H1 (cell line): Measurements from ENCODE around the gene CDH6. TPM values are rescaled to one million over a fixed set of nuclear protein-coding genes. Genes with fewer than 3 reads are reported as not detected.

ENCODE experiments used
- CTCF ChIA-PET: fragments of 300-600 bp; sonication (Branson Sonifier 250); formaldehyde crosslinking; loops from one replicate; lab custom pipeline; 2021; ENCODE audit not compliant: partially characterized antibody; lab: Charles Lee
- POLR2A ChIA-PET: fragments of 300-600 bp; sonication (Branson Sonifier 250); formaldehyde crosslinking; loops from one replicate; lab custom pipeline; 2021; ENCODE audit warnings: inconsistent platforms; ENCODE audit not compliant: partially characterized antibody; lab: Charles Lee
- DNase-seq, 2 experiments: peaks; one replicate each; pipeline versions ENCODE4 v3.0.0 to v3.0.0-alpha.2; 2010 to 2022; ENCODE audit warnings: low spot score in 2 of 2, low read depth in 1 of 2, mixed read lengths in 1 of 2
- FAIRE-seq: peaks from 2 replicates; lab custom pipeline; 2011; peaks lifted over from hg19 to GRCh38; lab: Jason Lieb, UNC
- H2AFZ ChIP-seq: 2 replicates; pipeline ENCODE4 v1.8.1; 2012; ENCODE audit warnings: low read length, inconsistent platforms
- H2AK5ac ChIP-seq: 2 replicates; pipeline ENCODE4 v1.6.1; 2013; ENCODE audit warnings: low read depth, low read length
- H2BK120ac ChIP-seq: replicated peaks from 2 replicates; pipeline ENCODE3; 2013; ENCODE audit warnings: low read depth, low read length, inconsistent platforms
- H2BK12ac ChIP-seq: 2 replicates; pipeline ENCODE4 v1.6.1; 2013; ENCODE audit warnings: low read depth, low read length
- H2BK15ac ChIP-seq: 2 replicates; pipeline ENCODE4 v1.6.1; 2013; ENCODE audit warnings: low read length
- H2BK20ac ChIP-seq: 2 replicates; pipeline ENCODE4 v1.6.1; 2013; ENCODE audit warnings: low read length
- H2BK5ac ChIP-seq: 2 replicates; pipeline ENCODE4 v1.6.1; 2013; ENCODE audit warnings: low read depth, low read length
- H3K14ac ChIP-seq: 2 replicates; pipeline ENCODE4 v1.6.1; 2013; ENCODE audit warnings: inconsistent platforms; ENCODE audit not compliant: insufficient read length
- H3K18ac ChIP-seq: 2 replicates; pipeline ENCODE4 v1.6.1; 2013; ENCODE audit warnings: low read length; ENCODE audit errors: extremely low read depth
- H3K23ac ChIP-seq: 2 replicates; pipeline ENCODE4 v1.6.1; 2013; ENCODE audit warnings: inconsistent platforms; ENCODE audit not compliant: insufficient read length
- H3K23me2 ChIP-seq: 2 replicates; pipeline ENCODE4 v1.6.1; 2013; ENCODE audit warnings: low read depth, low read length
- H3K27ac ChIP-seq: 2 replicates; pipeline ENCODE4 v1.6.1; 2011; ENCODE audit warnings: low read depth, low read length, inconsistent platforms
- H3K27me3 ChIP-seq, 4 experiments: replicated peaks in 1 of 4; 1 replicate in 1 of 4; 2 replicates in 3 of 4; pipeline versions ENCODE4 v1.6.1 to v1.8.1; 2011 to 2013; ENCODE audit warnings: low read length in 3 of 4, mild to moderate bottlenecking in 3 of 4, inconsistent platforms in 2 of 4, mixed read lengths in 2 of 4, moderate library complexity in 1 of 4; ENCODE audit not compliant: control insufficient read depth in 3 of 4, insufficient read depth in 3 of 4; ENCODE audit errors: extremely low read depth in 1 of 4
- H3K36me3 ChIP-seq, 4 experiments: 2 replicates each; pipeline versions ENCODE4 v1.6.1 to v1.8.1; 2011 to 2013; ENCODE audit warnings: mild to moderate bottlenecking in 4 of 4, low read length in 3 of 4, moderate library complexity in 2 of 4, control low read depth in 1 of 4, inconsistent platforms in 1 of 4; ENCODE audit not compliant: insufficient read depth in 4 of 4, control insufficient read depth in 2 of 4
- H3K4ac ChIP-seq: replicated peaks from 2 replicates; pipeline ENCODE3; 2013; ENCODE audit warnings: low read length, low read depth, mixed read lengths, inconsistent platforms; ENCODE audit not compliant: insufficient read length
- H3K4me1 ChIP-seq, 4 experiments: replicated peaks in 1 of 4; 1 replicate in 1 of 4; 2 replicates in 3 of 4; pipeline versions ENCODE4 v1.6.1 to v1.8.1; 2011 to 2013; ENCODE audit warnings: low read length in 3 of 4, inconsistent platforms in 2 of 4, mixed read lengths in 1 of 4; ENCODE audit not compliant: insufficient read depth in 4 of 4, control insufficient read depth in 3 of 4
- H3K4me2 ChIP-seq, 2 experiments: 2 replicates each; pipeline versions ENCODE4 v1.6.1 to v1.8.1; 2011 to 2013; ENCODE audit warnings: low read depth in 2 of 2, low read length in 2 of 2, control low read depth in 1 of 2, inconsistent platforms in 1 of 2, mild to moderate bottlenecking in 1 of 2; ENCODE audit not compliant: insufficient read depth in 1 of 2
- H3K4me3 ChIP-seq, 4 experiments: fragments of 200-600, 300-600 bp in 1 of 4; sonication (generic), shearing (Covaris generic), sonication (Bioruptor Twin) in 1 of 4; 2 replicates each; pipeline versions ENCODE4 v1.5.1 to v1.8.1; 2011 to 2016; ENCODE audit warnings: low read length in 4 of 4, low read depth in 3 of 4, control low read depth in 2 of 4, inconsistent platforms in 2 of 4, mild to moderate bottlenecking in 2 of 4, mixed read lengths in 1 of 4, moderate library complexity in 1 of 4; ENCODE audit not compliant: insufficient read depth in 2 of 4; ENCODE audit errors: extremely low read depth in 1 of 4
- H3K56ac ChIP-seq: replicated peaks from 2 replicates; pipeline ENCODE3; 2013; ENCODE audit warnings: low read depth, mild to moderate bottlenecking, mixed read lengths, low read length, inconsistent platforms; ENCODE audit not compliant: insufficient read length
- H3K79me1 ChIP-seq: 2 replicates; pipeline ENCODE4 v1.6.1; 2013; ENCODE audit warnings: low read depth, low read length, control low read depth
- H3K79me2 ChIP-seq, 2 experiments: 2 replicates each; pipeline versions ENCODE4 v1.6.1 to v1.8.1; 2012 to 2013; ENCODE audit warnings: low read length in 2 of 2, mild to moderate bottlenecking in 2 of 2, inconsistent platforms in 1 of 2; ENCODE audit not compliant: insufficient read depth in 2 of 2, control insufficient read depth in 1 of 2
- H3K9ac ChIP-seq, 4 experiments: replicated peaks in 1 of 4; 1 replicate in 1 of 4; 2 replicates in 3 of 4; pipeline versions ENCODE4 v1.6.1 to v1.8.1; 2011 to 2013; ENCODE audit warnings: low read depth in 3 of 4, low read length in 3 of 4, control low read depth in 2 of 4, mild to moderate bottlenecking in 2 of 4, moderate library complexity in 2 of 4, inconsistent platforms in 1 of 4; ENCODE audit errors: extremely low read depth in 1 of 4
- H3K9me3 ChIP-seq, 2 experiments: 2 replicates each; pipeline versions ENCODE4 v1.6.1 to v1.8.1; 2012 to 2013; ENCODE audit warnings: mild to moderate bottlenecking in 2 of 2, moderate library complexity in 2 of 2, control low read depth in 1 of 2, inconsistent platforms in 1 of 2, low read depth in 1 of 2, low read length in 1 of 2, mixed read lengths in 1 of 2; ENCODE audit not compliant: insufficient read depth in 2 of 2
- H4K20me1 ChIP-seq, 2 experiments: replicated peaks in 1 of 2; 2 replicates each; pipeline versions ENCODE3 to v1.8.1; 2011 to 2013; ENCODE audit warnings: inconsistent platforms in 2 of 2, low read length in 2 of 2, mild to moderate bottlenecking in 1 of 2; ENCODE audit not compliant: insufficient read depth in 2 of 2, control insufficient read depth in 1 of 2
- H4K5ac ChIP-seq: 2 replicates; pipeline ENCODE4 v1.6.1; 2013; ENCODE audit warnings: low read length, low read depth, mixed read lengths, inconsistent platforms; ENCODE audit not compliant: insufficient read length
- H4K8ac ChIP-seq: 2 replicates; pipeline ENCODE4 v1.8.0; 2013; ENCODE audit warnings: mild to moderate bottlenecking, moderate library complexity, low read length, inconsistent platforms; ENCODE audit not compliant: insufficient read depth; ENCODE audit errors: extremely low read depth
- H4K91ac ChIP-seq: replicated peaks from 2 replicates; pipeline ENCODE3; 2013; ENCODE audit warnings: low read length, mixed read lengths, inconsistent platforms; ENCODE audit not compliant: insufficient read length
- CHD1 ChIP-seq: IDR thresholded peaks from 2 replicates; pipeline ENCODE4 v1.6.1; 2012; ENCODE audit warnings: low read depth, low read length, improper control_type of control experiment
- EZH2 ChIP-seq: fragments of 200-600 bp; sonication (generic); IDR thresholded peaks from 2 replicates; pipeline ENCODE4 v1.7.1; 2012; ENCODE audit warnings: low read depth, mild to moderate bottlenecking, moderate library complexity, low read length, inconsistent platforms; ENCODE audit not compliant: severe bottlenecking
- NRF1 ChIP-seq: IDR thresholded peaks from 2 replicates; pipeline ENCODE4 v1.6.1; 2011; ENCODE audit warnings: mild to moderate bottlenecking, low read depth, low read length, improper control_type of control experiment
- SP4 ChIP-seq: IDR thresholded peaks from 2 replicates; pipeline ENCODE4 v1.6.1; 2012; ENCODE audit warnings: low read length, inconsistent platforms
- WGBS, 2 experiments: shearing (Covaris generic) in 1 of 2; methylation state at CpG; one replicate each; pipeline versions ENCODE4 v1.1.6 to v1.1.7; 2013 to 2015; ENCODE audit warnings: low lambda C conversion rate in 2 of 2, mixed read lengths in 2 of 2, inconsistent platforms in 1 of 2, low coverage in 1 of 2, missing lambda C conversion rate in 1 of 2; ENCODE audit not compliant: insufficient replicate concordance in 2 of 2, insufficient coverage in 1 of 2, insufficient read length in 1 of 2; ENCODE audit errors: extremely low coverage in 1 of 2, missing lambda C conversion rate in 1 of 2; 5-methylcytosine and 5-hydroxymethylcytosine counted together
- polyA plus RNA-seq, 7 experiments: library from polyadenylated mRNA; depleted of rRNA in 3 of 7; stranded (reverse) in 5 of 7; unstranded in 2 of 7; fragments of >200 nt in 5 of 7; fragments of 200-250 nt in 2 of 7; gene quantifications; 1 replicate in 5 of 7; 2 replicates in 1 of 7; 4 replicates in 1 of 7; pipeline versions ENCODE4 v1.2.1 to v1.2.3, GENCODE V29; 2011 to 2013; ENCODE audit warnings: missing spikeins in 2 of 7, mixed read lengths in 2 of 7
- total RNA-seq: library from RNA; stranded (reverse); fragmentation: NEBNext Ultra II Directional; extraction: Animal tissue kit (Norgen Biotek cat#: 25700); gene quantifications from 2 replicates; pipeline ENCODE4 v1.2.1, GENCODE V29; 2021

Gene CDH6
- total and polyA plus RNA-seq, 2 of the 8 experiments (the other 6 are each of a cell fraction or from before 2014, with no cell fraction given) = 1.4 to 1.9 TPM

GRCh38 chr5:31182136-31182535 is 11.3 kb upstream of the CDH6 start:
- H2BK5ac ChIP-seq = no peak overlapping the region
- no peak overlapping the region for H2BK12ac ChIP-seq
- peaks cover 0 to 1% (median 0%) of the 10 kb centered on the region in 4 experiments; a peak in 2 of 7 replicates for H3K27me3 ChIP-seq
- no peak overlapping the region for H3K27ac ChIP-seq
- H3K9me3 ChIP-seq = no peaks in the 10 kb centered on the region
- H3K23me2 ChIP-seq = no peaks in the 10 kb centered on the region
- 94% methylated on average over 6 of the region's 6 CpGs; no CpG with 5 or more reads in 1 of the 2 experiments for WGBS, 2 experiments
- no peak overlapping the region for H3K56ac ChIP-seq
- H4K20me1 ChIP-seq = no peaks in the 10 kb centered on the region
- H2BK15ac ChIP-seq = no peak overlapping the region
- no peak overlapping the region for H4K5ac ChIP-seq
- no peaks in the 10 kb centered on the region for H3K79me2 ChIP-seq
- no peak overlapping the region for H4K91ac ChIP-seq
- no peak overlapping the region; the same call in 1 of the 2 replicates for H2AFZ ChIP-seq
- no peak overlapping the region for H3K23ac ChIP-seq
- H3K14ac ChIP-seq = no peak overlapping the region
- no peak overlapping the region for H2AK5ac ChIP-seq
- ChIA-PET POLR2A (no interaction called here), CTCF (interaction anchor here (2.6 kb wide), 1 partner anchor 14 kb away, joined by 8 read pairs; no protein-coding TSS in a partner anchor)
- no peaks in the 10 kb centered on the region for H3K79me1 ChIP-seq
- no peaks in the 10 kb centered on the region for H3K36me3 ChIP-seq
- H3K4me2 ChIP-seq = no peak overlapping the region
- H2BK20ac ChIP-seq = no peak overlapping the region
- H3K4me3 ChIP-seq = no peak overlapping the region
- H3K18ac ChIP-seq = no peak overlapping the region
- no peaks in the 10 kb centered on the region for H3K4me1 ChIP-seq
- FAIRE-seq (no peak), DNase-seq (no peak)
- no peak overlapping the region for H2BK120ac ChIP-seq
- H3K9ac ChIP-seq = no peak overlapping the region
- no peak overlapping the region for H3K4ac ChIP-seq
- no peak overlapping the region for H4K8ac ChIP-seq
- TF ChIP-seq EZH2 (no peak), NRF1 (no peak), SP4 (no peak), CHD1 (no peak)
